ENCODE results near the gene HAVCR1. TPM values are rescaled to one million over a fixed set of nuclear protein-coding genes. Genes with fewer than 3 reads are reported as not detected.

Gene HAVCR1
- total and polyA plus RNA-seq, 4 donors = 0.12 to 0.46 (median 0.36) TPM

GRCh38 chr5:157066080-157066479, 7.2 kb upstream of the HAVCR1 start:
- Histone ChIP-seq H3K27ac (ENCODE audit: low read depth in 1 of 2, low read length in 1 of 2) (no peak overlapping the region), H3K36me3 (ENCODE audit: control insufficient read depth in 4 of 4, insufficient read depth in 4 of 4, low read length in 4 of 4) (no peaks in the 10 kb centered on the region), H3K27me3 (ENCODE audit: control insufficient read depth in 3 of 3, insufficient read depth in 3 of 3, low read length in 2 of 3) (no peaks in the 10 kb centered on the region), H3K9me3 (ENCODE audit: control insufficient read depth in 4 of 4, insufficient read depth in 3 of 4, low read length in 3 of 4) (peaks cover 0 to 2% (median 0%) of the 10 kb centered on the region in 4 donors), H3K4me3 (no peak overlapping the region), H3K9ac (ENCODE audit: insufficient read depth in 1 of 2, low read length in 2 of 2) (no peak overlapping the region), H3K4me1 (ENCODE audit: control insufficient read depth in 5 of 5, insufficient read depth in 5 of 5, low read length in 5 of 5) (peaks cover 0 to 7% (median 0%) of the 10 kb centered on the region in 5 donors)
- ATAC-seq (ENCODE audit: insufficient read depth, low FRiP score) = no peak
- WGBS, 2 donors = 76 to 88% methylated on average over 2 of the region's 2 CpGs
- TF ChIP-seq CTCF (IDR thresholded peaks at IDR 0.05; ENCODE audit: control extremely low read depth, extremely low read depth) = no peak
- DNase-seq = no peak

- 83 to 89% methylated on average over 4 of the region's 4 CpGs for WGBS, 2 donors
- no peak for DNase-seq
- Histone ChIP-seq H3K27me3 (ENCODE audit: control insufficient read depth in 3 of 3, insufficient read depth in 3 of 3, low read length in 2 of 3) (no peaks in the 10 kb centered on the region), H3K4me3 (no peak overlapping the region), H3K9ac (ENCODE audit: insufficient read depth in 1 of 2, low read length in 2 of 2) (no peak overlapping the region), H3K27ac (ENCODE audit: low read depth in 1 of 2, low read length in 1 of 2) (no peak overlapping the region), H3K9me3 (ENCODE audit: control insufficient read depth in 4 of 4, insufficient read depth in 3 of 4, low read length in 3 of 4) (peaks cover 0 to 2% (median 0%) of the 10 kb centered on the region in 4 donors), H3K4me1 (ENCODE audit: control insufficient read depth in 5 of 5, insufficient read depth in 5 of 5, low read length in 5 of 5) (peaks cover 0 to 7% (median 0%) of the 10 kb centered on the region in 5 donors), H3K36me3 (ENCODE audit: control insufficient read depth in 4 of 4, insufficient read depth in 4 of 4, low read length in 4 of 4) (no peaks in the 10 kb centered on the region)
- no peak for TF ChIP-seq CTCF (IDR thresholded peaks at IDR 0.05; ENCODE audit: control extremely low read depth, extremely low read depth)
- ATAC-seq (ENCODE audit: insufficient read depth, low FRiP score) = no peak
Observed at GRCh38 chr5:157063776-157064430, 5.0 kb upstream of the HAVCR1 start.

- Histone ChIP-seq H3K9ac (ENCODE audit: insufficient read depth in 1 of 2, low read length in 2 of 2) (no peak overlapping the region), H3K27ac (ENCODE audit: low read depth in 1 of 2, low read length in 1 of 2) (no peak overlapping the region), H3K4me1 (ENCODE audit: control insufficient read depth in 5 of 5, insufficient read depth in 5 of 5, low read length in 5 of 5) (peaks cover 0 to 7% (median 0%) of the 10 kb centered on the region in 5 donors), H3K36me3 (ENCODE audit: control insufficient read depth in 4 of 4, insufficient read depth in 4 of 4, low read length in 4 of 4) (no peaks in the 10 kb centered on the region), H3K9me3 (ENCODE audit: control insufficient read depth in 4 of 4, insufficient read depth in 3 of 4, low read length in 3 of 4) (peaks cover 0 to 2% (median 0%) of the 10 kb centered on the region in 4 donors), H3K4me3 (no peak overlapping the region), H3K27me3 (ENCODE audit: control insufficient read depth in 3 of 3, insufficient read depth in 3 of 3, low read length in 2 of 3) (no peaks in the 10 kb centered on the region)
- no peak for DNase-seq
- no peak for TF ChIP-seq CTCF (IDR thresholded peaks at IDR 0.05; ENCODE audit: control extremely low read depth, extremely low read depth)
- ATAC-seq (ENCODE audit: insufficient read depth, low FRiP score) = no peak
- WGBS, 2 donors = 73 to 86% methylated on average over 3 of the region's 3 CpGs
Observed at GRCh38 chr5:157059891-157060290, 975 bp upstream of the HAVCR1 start.
